HG03469 (cell line): ENCODE data around the gene PLCG1.

Source experiments
- ATAC-seq: cut with Tn5 transposase; IDR thresholded peaks from one replicate; pipeline ENCODE4 v1.9.1; 2021; ENCODE audit warnings: mild to moderate bottlenecking, moderate library complexity, moderate number of reproducible peaks; ENCODE audit not compliant: unreplicated experiment

The PLCG1 gene

DNA sequence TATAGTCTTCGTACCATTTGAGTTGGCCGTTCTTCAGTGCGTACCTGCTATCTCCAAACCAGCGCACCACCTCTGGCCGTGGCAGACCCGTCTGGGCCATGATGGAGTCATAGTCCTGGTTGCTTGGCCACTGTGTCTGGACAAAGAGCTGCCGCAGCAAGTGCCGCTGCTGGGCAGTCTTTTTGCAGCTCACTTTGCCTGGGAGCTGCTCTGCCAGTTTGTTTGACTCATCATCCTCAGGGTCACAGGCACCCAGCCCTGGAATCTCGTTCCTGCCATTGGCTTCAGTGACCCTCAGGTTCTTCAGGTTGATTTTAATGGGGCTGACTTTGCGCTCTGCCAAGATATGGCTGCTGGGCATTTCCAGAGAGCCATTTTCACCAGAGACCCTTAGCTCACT lies 65.1 kb downstream of the PLCG1 start:
- no peak for ATAC-seq

DNA sequence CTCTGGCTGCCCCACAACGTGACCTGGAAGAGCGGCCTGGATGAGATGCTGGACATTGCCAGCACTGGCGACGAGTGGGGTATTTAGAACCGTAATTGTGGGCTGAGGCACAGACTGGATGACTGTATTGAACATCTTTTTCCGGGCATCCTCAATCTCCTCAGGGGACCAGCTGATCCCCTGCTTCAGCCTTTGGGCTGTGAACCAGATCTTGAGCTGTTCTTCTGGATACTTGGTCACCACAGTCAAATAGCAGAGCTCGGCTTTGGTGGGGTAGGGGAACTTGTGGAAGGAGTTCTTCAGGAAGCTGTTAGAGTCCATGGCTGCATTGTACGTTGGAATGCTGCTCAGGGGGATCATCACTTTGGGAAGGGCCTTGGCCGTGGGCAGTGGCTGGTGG lies 66.3 kb downstream of the PLCG1 start:
- ATAC-seq, result no peak

DNA sequence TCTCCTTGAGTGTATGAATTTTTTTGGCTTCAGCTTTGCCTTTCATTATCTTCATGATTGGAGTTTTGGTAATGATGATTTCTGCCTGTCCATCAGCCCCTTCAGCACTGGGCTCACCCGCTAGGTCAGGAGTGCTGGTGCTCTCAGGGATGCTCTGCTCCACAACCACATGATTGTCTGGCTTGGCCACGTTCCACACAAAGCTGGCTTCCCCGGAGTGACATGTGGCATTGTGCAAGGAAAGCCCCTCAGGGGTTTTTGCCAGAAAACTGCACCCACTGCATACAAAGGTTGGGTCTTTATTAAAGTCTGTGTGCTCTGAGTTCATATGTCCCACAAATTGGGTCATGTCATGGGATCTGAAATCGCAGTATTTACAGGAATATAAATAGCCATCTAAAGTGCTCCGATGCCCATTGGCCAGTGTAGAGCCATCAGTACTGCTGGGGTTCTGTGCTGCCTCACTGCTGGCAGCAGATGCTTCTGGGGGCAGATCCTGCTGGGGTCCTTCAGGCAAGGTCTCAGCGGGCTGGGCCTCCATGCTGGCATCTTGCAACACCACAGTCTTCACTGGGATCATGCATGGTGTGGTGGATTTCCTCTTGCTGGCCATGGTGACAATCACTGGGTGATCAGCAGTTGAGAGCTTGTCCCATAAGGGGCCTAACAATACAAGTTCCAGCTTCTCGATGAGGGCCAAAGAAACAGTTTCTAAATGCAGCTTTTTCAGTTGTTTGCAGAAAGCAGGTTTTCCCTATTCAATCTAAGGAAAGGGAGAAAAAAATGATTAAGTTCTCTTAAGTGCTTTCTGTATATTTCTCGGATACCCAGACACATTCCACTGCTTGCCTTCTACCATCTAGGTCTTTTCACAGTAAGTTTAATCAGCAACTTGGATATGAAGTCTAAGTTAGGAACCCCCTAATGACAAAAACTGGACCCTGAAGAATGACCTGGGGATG lies 67.2 kb downstream of the PLCG1 start:
- ATAC-seq, result no peak

DNA sequence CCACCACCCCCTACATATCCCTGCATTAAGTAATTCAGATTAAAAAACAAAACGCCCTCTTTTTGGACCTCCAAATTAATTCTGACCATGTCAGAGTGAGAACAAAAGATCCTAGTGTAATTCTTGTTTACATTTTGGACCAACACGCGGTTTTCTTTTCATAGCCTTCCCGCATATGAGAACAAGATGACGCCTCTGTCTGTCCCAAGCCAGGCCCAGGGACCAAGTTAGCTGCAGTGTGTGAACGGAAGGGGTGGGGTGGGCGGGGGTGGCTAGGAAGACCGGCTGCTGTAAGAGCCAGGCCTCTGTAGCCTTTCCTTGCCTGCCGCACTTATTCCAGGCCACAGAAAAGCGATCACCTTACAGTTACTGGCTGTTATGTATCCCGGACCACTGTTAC lies 68.0 kb downstream of the PLCG1 start:
- ATAC-seq, result no peak

DNA sequence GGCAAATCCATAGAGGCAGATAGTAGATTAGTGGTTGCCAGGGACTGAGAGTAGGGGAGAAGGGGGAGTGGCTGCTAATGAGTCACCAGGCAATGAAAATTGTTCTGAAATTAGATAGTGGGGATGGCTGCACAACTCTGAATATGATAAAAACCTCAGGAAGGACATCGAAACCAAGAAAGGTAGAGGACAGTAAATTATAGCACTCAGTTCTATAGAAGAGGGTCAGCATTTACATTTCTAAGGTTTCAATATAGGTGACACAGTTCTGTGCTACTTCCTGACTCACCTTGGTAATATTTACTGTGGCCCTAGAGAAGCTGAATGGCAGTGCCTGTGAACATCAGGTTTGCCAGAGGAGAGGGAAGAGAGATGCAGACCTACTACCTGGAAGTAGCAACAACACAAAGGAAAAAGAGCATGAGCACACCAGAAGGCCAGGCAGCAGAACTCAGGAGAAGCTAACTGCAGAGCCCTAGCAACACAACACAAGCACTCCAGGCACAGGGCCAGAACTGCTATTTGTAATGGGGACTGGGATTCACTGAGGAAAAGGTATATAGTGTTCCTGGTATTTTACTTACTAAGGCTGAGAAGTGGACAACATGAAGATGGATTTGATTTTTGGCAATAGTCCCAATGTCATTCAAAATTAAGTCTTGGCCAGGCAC lies 75.9 kb downstream of the PLCG1 start:
- ATAC-seq, result no peak

DNA sequence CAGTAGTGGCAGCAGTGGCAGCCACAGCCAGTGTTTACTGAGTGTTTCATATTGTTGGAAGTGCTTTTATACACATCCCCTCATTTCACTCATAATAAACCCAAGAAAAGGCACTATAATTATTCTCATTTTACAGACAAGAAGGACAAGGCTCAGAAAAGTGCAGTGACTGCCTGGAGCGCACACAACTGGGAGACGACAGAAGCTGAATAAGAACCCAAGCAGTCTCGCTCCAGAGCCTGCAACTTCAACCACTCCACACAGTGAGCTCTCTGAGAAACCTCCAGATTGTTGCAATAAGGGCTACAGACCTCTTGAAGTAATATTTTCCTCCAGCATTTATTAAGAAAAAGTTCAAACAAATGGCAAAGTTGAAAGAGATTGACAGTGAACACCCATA lies 76.9 kb downstream of the PLCG1 start:
- ATAC-seq, result no peak

DNA sequence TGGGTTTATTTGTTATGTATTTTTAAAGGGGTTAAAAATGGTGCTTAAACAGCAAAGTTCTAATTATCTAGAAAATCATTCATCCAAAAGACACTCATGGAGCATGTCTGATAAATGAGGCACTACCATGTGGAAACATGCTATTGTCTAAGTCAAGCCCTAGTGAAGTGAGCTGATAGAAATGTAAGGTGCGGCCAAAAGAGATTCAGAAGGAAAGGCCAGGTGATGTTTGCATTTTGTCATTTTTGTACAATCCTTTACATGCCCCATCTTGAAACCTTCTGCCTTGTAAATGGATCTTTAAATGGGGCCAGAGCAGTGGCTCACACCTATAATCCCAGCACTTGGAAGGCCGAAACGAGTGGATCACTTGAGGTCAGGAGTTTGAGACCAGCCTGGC lies 77.3 kb downstream of the PLCG1 start:
- ATAC-seq, result no peak

DNA sequence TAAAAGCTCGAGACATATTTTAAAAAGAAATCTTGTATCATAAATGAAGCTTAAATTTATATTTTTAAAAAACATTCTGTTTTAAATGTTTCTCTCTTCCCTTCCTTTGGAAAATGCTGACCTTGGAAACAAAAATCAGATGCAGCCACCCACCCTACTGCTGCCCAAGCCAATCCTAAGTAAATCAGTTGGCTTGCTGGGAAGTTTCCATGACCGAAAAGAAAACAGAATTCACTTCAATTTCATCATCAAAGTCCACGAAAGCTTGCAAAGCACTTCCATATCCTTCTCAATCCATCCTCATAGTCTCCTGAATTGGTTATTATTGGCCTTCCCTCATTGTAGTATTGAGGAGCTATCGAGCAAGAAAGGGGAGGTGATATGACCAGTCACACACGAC lies 80.1 kb downstream of the PLCG1 start:
- no peak for ATAC-seq

DNA sequence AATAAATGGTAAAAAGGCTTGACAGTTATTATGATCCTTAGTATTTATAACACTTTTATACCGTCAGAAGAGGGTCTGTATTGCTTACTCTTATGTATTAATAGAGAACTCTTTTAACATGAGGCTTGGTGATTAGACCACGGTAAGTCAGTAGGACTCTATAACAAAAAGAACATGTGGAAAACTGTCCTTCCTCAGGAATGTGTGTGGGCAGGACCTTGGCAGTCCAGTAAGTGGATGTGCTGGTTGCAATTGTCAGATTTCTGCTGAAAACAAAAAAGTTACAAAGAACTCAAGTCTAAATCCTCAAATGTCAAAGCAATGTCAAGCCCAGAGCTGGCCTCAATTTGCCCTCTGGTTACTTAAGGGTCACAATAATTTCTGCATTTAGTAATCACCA lies 81.1 kb downstream of the PLCG1 start:
- ATAC-seq, result no peak

DNA sequence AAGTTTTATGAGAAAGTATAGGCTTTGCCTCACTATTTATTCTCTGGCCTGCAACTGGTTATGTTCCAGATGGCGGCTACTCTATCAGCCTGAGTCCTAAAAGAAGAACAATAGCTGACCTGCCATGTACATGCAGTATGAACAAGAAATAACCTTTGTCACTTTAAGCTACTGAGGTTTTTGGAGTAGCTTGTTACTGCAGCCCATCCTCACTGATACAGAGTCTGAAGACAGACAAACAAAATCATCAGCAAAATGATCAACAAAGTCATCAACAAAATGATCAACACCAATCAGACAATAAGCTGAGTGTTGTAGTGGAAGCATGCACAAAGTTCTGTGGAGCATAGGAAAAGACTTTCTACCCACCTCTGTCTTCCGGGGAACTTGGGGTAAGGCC lies 82.5 kb downstream of the PLCG1 start:
- ATAC-seq, result no peak

DNA sequence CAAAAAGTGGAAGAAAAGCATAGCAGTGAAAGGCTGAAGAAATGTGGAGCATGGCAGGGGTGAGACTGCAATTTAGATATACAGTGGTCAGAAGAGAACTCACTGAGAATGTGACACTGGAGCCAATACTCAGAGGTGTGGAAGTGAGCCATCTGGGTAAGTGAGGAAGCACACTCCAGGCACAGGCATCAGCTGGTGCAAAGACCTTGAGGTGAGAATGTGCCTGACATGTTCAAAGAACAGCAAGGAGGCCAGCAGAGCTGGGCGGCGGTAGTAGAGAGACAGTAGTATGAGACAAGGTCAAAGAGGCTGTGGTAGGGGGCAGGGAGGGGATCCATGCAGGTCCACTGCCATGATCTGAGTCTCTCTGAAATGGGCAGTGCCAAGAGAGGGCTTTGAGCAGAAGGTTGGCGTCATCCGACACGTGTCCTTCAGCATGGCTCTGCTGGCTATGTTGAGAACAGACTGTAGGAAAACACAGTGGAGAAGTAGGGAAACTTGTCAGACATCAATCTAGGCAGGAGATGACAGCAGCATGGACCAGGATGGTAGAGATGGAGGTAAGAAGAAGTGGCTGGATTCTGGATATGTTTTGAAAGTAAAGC lies 84.4 kb downstream of the PLCG1 start:
- no peak for ATAC-seq

DNA sequence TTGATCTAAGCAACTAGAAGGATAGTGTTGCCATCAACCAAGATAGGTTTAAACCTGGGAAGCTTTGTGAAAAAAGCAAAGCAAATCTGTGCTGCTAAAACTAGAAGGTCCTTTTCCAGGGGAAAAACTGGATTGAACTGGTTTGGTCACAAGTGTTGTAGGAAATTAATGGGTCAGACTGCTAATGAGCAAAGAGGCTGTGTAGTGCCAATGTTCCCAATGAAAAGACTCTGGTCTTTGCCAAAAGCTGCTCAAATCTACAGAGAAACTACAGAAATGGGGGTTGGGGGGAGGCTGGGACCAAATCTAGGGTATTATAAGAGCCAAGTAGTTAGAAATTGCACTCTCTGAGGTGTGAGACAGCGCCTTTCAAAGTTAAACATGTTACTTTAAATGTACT lies 85.0 kb downstream of the PLCG1 start:
- no peak for ATAC-seq

DNA sequence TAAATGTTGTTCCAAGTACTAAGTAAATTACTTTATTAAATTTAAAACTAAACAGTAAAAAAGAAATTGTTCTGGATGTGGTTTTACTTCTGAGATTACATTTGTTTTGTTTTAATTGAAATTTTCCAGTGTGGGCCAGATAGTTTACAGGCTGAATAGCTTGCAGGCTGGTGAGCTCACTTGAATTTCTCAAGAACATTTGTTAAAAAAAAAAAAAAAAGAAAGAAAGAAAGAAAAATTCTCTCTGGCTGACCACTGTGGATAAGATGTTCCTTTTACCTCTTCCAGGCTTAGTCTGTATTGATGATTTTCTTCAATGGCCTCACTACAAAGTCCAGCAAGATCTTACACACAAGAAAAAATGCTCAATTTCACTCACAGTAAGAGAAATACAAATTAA lies 85.4 kb downstream of the PLCG1 start:
- no peak for ATAC-seq

DNA sequence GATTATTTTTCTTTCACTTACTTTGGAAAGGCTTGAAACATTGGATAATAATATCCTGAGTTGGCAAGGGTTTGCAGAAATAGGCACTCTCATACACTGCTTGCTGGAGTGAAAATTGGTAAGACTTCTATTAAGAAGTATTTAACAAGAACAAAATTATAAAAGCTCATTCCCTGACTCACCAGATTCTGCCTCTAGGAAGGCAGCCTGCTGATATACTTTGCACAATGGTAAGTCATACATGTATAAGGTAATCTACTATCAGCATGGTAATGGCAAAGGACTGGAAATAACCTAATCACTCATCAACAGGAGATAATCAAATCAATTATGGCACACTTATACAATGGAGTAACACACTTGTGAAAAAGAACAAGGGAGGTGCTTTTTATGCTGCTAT lies 85.8 kb downstream of the PLCG1 start:
- no peak for ATAC-seq

DNA sequence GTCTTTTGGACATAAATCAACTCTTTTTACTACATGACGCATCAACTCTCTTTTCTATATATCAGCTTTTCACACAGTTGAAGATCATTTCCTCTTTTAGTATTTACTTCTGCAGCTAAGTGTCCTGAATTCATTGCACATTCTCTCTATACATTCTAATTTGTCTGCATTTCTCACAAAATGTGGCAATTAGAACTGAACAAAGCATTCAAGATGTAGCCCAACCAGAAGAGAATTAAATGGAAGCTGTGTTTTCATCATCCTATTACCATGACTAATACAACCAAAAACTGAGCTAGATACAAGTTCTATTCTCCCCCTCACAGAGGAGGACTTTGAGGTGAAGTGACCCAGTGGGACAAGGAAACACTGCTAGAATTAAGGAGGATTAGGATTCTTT lies 86.9 kb downstream of the PLCG1 start:
- ATAC-seq, result no peak

DNA sequence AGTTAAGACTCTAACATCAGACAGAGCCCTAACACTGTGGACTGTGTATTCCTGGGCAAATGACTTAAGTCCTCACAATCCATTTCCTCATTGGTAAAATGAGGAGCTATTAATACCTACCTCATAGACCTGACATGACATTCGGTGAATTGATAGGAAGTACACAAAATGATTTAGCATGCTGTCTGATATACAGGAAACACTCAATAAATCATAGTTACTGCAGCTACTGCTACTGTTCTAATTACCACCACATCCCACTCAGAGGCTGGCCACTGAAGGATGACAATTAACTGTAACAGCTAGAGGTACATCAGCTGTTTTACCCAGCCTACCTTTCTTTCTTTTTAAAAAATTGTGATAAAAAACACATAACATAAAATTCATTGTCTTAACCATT lies 87.7 kb downstream of the PLCG1 start:
- ATAC-seq, result no peak

DNA sequence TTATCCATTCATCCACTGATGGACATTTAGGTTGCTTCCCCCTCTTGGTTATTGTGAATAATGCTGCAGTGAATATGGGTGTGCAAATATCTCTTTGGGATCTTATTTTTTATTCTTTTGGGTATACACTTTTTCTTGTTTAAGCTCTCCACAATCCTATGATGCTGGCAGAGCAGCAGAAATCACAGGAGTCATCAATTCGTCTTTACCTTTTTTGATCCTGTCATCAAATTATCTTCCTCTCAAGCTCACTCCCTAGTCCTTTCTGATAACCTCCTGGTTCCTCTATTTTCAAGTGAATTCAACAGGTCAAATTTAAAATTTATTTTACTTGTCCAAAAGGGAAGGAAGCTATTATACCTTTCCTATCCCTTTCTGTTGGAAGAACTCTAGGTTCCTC lies 89.1 kb downstream of the PLCG1 start:
- no peak for ATAC-seq
